ENCODE measurements around the gene OCSTAMP.

OCSTAMP gene

GRCh38 chr20:46550461-46550860 lies at the start of gene OCSTAMP:
TSS of gene OCSTAMP (minus strand) at chr20:46550654. CDS start at chr20:46550560, 94 bp downstream.
- TF ChIP-seq, protein P1, sequence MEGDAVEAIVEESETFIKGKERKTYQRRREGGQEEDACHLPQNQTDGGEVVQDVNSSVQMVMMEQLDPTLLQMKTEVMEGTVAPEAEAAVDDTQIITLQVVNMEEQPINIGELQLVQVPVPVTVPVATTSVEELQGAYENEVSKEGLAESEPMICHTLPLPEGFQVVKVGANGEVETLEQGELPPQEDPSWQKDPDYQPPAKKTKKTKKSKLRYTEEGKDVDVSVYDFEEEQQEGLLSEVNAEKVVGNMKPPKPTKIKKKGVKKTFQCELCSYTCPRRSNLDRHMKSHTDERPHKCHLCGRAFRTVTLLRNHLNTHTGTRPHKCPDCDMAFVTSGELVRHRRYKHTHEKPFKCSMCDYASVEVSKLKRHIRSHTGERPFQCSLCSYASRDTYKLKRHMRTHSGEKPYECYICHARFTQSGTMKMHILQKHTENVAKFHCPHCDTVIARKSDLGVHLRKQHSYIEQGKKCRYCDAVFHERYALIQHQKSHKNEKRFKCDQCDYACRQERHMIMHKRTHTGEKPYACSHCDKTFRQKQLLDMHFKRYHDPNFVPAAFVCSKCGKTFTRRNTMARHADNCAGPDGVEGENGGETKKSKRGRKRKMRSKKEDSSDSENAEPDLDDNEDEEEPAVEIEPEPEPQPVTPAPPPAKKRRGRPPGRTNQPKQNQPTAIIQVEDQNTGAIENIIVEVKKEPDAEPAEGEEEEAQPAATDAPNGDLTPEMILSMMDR (conservative IDR thresholded peaks at IDR 0.05; ENCODE audit: low read depth, low read length), result no peak
- no peak within 1 kb of the TSS for H3K4me3 ChIP-seq (ENCODE audit: low read depth, low read length)
- DNase-seq (ENCODE audit: low read depth), result no peak

DNA sequence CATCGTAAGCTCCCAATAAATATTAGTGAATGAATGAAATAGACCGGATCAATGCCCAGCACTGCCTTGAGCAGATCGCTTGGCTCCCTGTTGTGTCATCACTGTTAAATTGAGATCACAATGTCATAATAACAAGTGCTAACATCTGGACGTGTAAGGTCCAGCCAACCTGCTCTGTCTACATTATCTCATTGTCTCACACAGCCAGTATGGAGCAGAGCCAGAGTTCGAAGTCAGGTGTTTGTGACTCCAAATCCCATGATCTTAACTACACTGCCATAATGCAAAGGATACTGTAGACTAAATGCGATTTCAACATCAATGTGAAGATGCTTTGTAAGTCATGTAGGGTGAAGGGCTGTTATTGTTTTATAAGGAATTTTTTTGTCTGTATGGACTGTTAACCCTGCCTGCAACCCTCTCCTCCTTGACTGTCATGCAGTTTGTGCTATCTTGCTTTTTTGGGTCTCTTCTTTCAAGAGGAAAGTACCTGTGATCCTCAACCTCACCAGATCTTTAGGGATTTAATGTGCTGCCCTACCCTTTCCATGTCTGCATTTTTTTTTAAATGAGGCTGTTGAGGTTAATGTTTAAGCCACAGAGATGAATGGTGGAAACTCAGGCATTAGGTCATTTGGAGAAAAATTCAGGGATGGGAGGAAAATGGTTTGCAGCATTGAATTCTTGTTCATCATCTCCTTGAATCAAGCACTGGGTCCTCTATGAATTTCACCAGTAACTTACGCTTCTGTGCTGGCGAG lies 49.0 kb upstream of the OCSTAMP start:
- no peak for DNase-seq (ENCODE audit: low read depth)
- H3K4me3 ChIP-seq (ENCODE audit: low read depth, low read length), result no peak overlapping the region
- TF ChIP-seq, protein P1 (conservative IDR thresholded peaks at IDR 0.05; ENCODE audit: low read depth, low read length), result no peak

- no peak for DNase-seq (ENCODE audit: low read depth)
- H3K4me3 ChIP-seq (ENCODE audit: low read depth, low read length), result no peak overlapping the region
- TF ChIP-seq, protein P1 (conservative IDR thresholded peaks at IDR 0.05; ENCODE audit: low read depth, low read length), result no peak
Observed at GRCh38 chr20:46595933-46596332, 45.5 kb upstream of the OCSTAMP start.

DNA sequence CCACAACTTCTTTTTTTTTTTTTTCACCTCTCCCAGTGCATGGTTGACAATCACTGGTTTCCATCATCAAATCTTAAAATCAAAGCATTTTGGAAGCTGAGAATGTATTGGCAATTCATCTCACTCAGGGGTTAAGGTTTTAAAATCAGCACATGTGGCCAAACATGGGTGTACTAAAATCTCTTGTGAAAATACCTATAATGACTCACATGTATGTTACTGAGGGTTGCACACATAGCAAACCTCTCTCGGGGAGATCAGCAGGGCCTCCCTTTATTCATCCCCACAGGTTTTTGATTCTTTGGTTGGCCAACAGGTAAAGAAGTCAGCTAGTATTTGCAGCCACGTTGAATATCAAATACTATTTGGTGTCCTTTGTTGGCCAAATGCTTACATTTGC lies 44.3 kb upstream of the OCSTAMP start:
- H3K4me3 ChIP-seq (ENCODE audit: low read depth, low read length), result no peak overlapping the region
- TF ChIP-seq, protein P1 (conservative IDR thresholded peaks at IDR 0.05; ENCODE audit: low read depth, low read length), result no peak
- no peak for DNase-seq (ENCODE audit: low read depth)

GRCh38 chr20:46592580-46593362 lies 42.3 kb upstream of the OCSTAMP start:
- TF ChIP-seq, protein P1 (conservative IDR thresholded peaks at IDR 0.05; ENCODE audit: low read depth, low read length), result no peak

DNA sequence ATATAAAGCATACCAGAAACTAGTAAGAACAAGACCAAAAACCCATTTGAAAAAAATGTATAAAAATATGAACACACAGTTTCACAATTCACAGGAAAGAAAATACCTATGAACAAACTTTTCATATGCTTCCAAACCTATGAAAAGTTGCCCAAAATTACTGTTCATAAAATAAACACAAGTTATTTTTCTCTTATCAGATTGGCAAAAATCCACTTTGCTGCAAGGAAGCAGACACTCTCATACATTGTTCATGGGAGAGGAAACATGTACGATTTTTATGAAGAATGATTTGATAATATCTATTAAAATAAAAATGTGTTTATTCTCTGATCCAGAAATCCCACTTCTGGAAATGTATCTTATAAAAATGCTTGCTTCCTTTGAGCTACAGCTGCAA lies 40.0 kb upstream of the OCSTAMP start:
- DNase-seq (ENCODE audit: low read depth), result no peak
- TF ChIP-seq, protein P1 (conservative IDR thresholded peaks at IDR 0.05; ENCODE audit: low read depth, low read length), result no peak
- H3K4me3 ChIP-seq (ENCODE audit: low read depth, low read length), result no peak overlapping the region

More at GRCh38 chr20:46592580-46593362, 42.3 kb upstream of the OCSTAMP start:
- no peak for DNase-seq (ENCODE audit: low read depth)
- no peak overlapping the region for H3K4me3 ChIP-seq (ENCODE audit: low read depth, low read length)

All from choroid plexus epithelial cell (primary cell).